SK-N-SH (cell line): Measurements from ENCODE around the gene SARDH. TPM values are rescaled to one million over a fixed set of nuclear protein-coding genes. Genes with fewer than 3 reads are reported as not detected.

Experiments
- CTCF ChIA-PET: fragments of 300-600, 350-600 bp; formaldehyde crosslinking; extraction: SDS; loops from one replicate; lab custom pipeline; 2021; lab: Yijun Ruan, JAX
- POLR2A ChIA-PET: fragments of 350-600 bp; sonication (Branson Sonifier 250); formaldehyde crosslinking; extraction: SDS; loops from one replicate; lab custom pipeline; 2020; ENCODE audit warnings: antibody characterized with exemption, inconsistent platforms; lab: Yijun Ruan, JAX
- DNase-seq: peaks from one replicate; pipeline ENCODE4 v3.0.0; 2012
- H2AFZ ChIP-seq: fragments of 200-600 bp; sonication (generic); 2 replicates; pipeline ENCODE4 v1.8.1; 2016; ENCODE audit warnings: antibody characterized with exemption, mild to moderate bottlenecking, low read depth
- H3F3A ChIP-seq: fragments of 200-600 bp; sonication (generic); replicated peaks from 2 replicates; pipeline ENCODE3; 2016; ENCODE audit warnings: antibody characterized with exemption, mild to moderate bottlenecking; ENCODE audit not compliant: insufficient read depth
- H3K27ac ChIP-seq, 2 experiments: fragments of 200-500 bp in 1 of 2; fragments of 200-600 bp in 1 of 2; sonication (Bioruptor generic) in 1 of 2; sonication (generic), shearing (Covaris generic) in 1 of 2; 2 replicates each; pipeline versions ENCODE4 v1.5.1 to v1.6.1; 2014 to 2016; ENCODE audit warnings: low read depth in 2 of 2, inconsistent platforms in 1 of 2, low read length in 1 of 2, mild to moderate bottlenecking in 1 of 2, mixed read lengths in 1 of 2
- H3K27me3 ChIP-seq: fragments of 200-600 bp; sonication (generic), shearing (Covaris generic); 2 replicates; pipeline ENCODE4 v1.6.1; 2016; ENCODE audit warnings: mixed run types; ENCODE audit not compliant: insufficient read depth
- H3K36me3 ChIP-seq, 2 experiments: fragments of 200-500 bp in 1 of 2; fragments of 200-600 bp in 1 of 2; sonication (Bioruptor generic) in 1 of 2; sonication (generic) in 1 of 2; replicated peaks in 1 of 2; 2 replicates each; pipeline versions ENCODE3 to v1.5.1; 2014 to 2016; ENCODE audit warnings: low read length in 1 of 2, mild to moderate bottlenecking in 1 of 2; ENCODE audit not compliant: insufficient read depth in 2 of 2, control insufficient read depth in 1 of 2
- H3K4me1 ChIP-seq, 2 experiments: fragments of 200-500 bp in 1 of 2; fragments of 200-600 bp in 1 of 2; sonication (Bioruptor generic) in 1 of 2; sonication (generic), shearing (Covaris generic) in 1 of 2; 2 replicates each; pipeline versions ENCODE4 v1.5.1 to v1.6.1; 2014 to 2016; ENCODE audit warnings: low read depth in 1 of 2, low read length in 1 of 2, mixed run types in 1 of 2; ENCODE audit not compliant: insufficient read depth in 2 of 2, control insufficient read depth in 1 of 2
- H3K4me2 ChIP-seq: fragments of 200-600 bp; sonication (generic), shearing (Covaris generic); 2 replicates; pipeline ENCODE4 v1.6.1; 2017; ENCODE audit warnings: mixed run types
- H3K4me3 ChIP-seq, 2 experiments: fragments of 200-500 bp in 1 of 2; fragments of 200-600 bp in 1 of 2; sonication (Bioruptor generic) in 1 of 2; sonication (generic), shearing (Covaris generic) in 1 of 2; 2 replicates each; pipeline versions ENCODE4 v1.5.1 to v1.8.1; 2014 to 2016; ENCODE audit warnings: low read depth in 2 of 2, inconsistent platforms in 1 of 2, low read length in 1 of 2, mild to moderate bottlenecking in 1 of 2, mixed read lengths in 1 of 2, moderate library complexity in 1 of 2
- H3K79me2 ChIP-seq: fragments of 200-600 bp; sonication (generic); 2 replicates; pipeline ENCODE4 v1.8.1; 2017; ENCODE audit warnings: mild to moderate bottlenecking; ENCODE audit not compliant: insufficient read depth
- H3K9ac ChIP-seq: fragments of 200-600 bp; sonication (generic); 2 replicates; pipeline ENCODE4 v1.6.1; 2017; ENCODE audit warnings: mixed run types
- H3K9me2 ChIP-seq: fragments of 200-600 bp; sonication (generic); 2 replicates; pipeline ENCODE4 v1.6.1; 2017; ENCODE audit warnings: mixed run types
- H3K9me3 ChIP-seq: fragments of 200-600 bp; sonication (generic); 2 replicates; pipeline ENCODE4 v1.6.1; 2017; ENCODE audit warnings: mixed run types, mild to moderate bottlenecking, moderate library complexity
- H4K20me1 ChIP-seq: fragments of 200-600 bp; sonication (generic); 2 replicates; pipeline ENCODE4 v1.6.1; 2017; ENCODE audit warnings: mild to moderate bottlenecking, mixed run types; ENCODE audit not compliant: insufficient read depth
- EZH2phosphoT487 ChIP-seq: fragments of 200-600 bp; sonication (generic); IDR thresholded peaks from 2 replicates; pipeline ENCODE4 v1.6.1; 2017; ENCODE audit warnings: low read depth, mixed run types, mild to moderate bottlenecking, antibody characterized with exemption, moderate library complexity, borderline replicate concordance
- JUND ChIP-seq: IDR thresholded peaks from 2 replicates; pipeline ENCODE4 v1.4.0; 2012
- MEF2A ChIP-seq: IDR thresholded peaks from 2 replicates; pipeline ENCODE4 v1.4.0; 2012; ENCODE audit warnings: low read depth, borderline replicate concordance
- NFIC ChIP-seq: IDR thresholded peaks from 2 replicates; pipeline ENCODE4 v1.4.0; 2012; ENCODE audit warnings: borderline replicate concordance
- POLR2AphosphoS5 ChIP-seq: IDR thresholded peaks from 2 replicates; pipeline ENCODE4 v1.6.1; 2012; ENCODE audit warnings: low read depth, low read length
- RAD21 ChIP-seq: IDR thresholded peaks from 2 replicates; pipeline ENCODE4 v1.6.1; 2012; ENCODE audit warnings: mild to moderate bottlenecking, low read length
- RXRA ChIP-seq: IDR thresholded peaks from 2 replicates; pipeline ENCODE4 v1.4.0; 2012; ENCODE audit warnings: low read depth, mild to moderate bottlenecking, borderline replicate concordance
- TCF12 ChIP-seq: IDR thresholded peaks from 2 replicates; pipeline ENCODE4 v1.4.0; 2012
- TEAD4 ChIP-seq: IDR thresholded peaks from 2 replicates; pipeline ENCODE4 v1.4.0; 2012; ENCODE audit warnings: mild to moderate bottlenecking, borderline replicate concordance; ENCODE audit not compliant: insufficient read depth
- YY1 ChIP-seq: IDR thresholded peaks from 2 replicates; pipeline ENCODE4 v1.4.0; 2012; ENCODE audit warnings: low read depth, mild to moderate bottlenecking
- WGBS: methylation state at CpG from one replicate; pipeline ENCODE4 v1.1.6; 2017; ENCODE audit warnings: low lambda C conversion rate; 5-methylcytosine and 5-hydroxymethylcytosine counted together
- polyA plus RNA-seq, 3 experiments: library from polyadenylated mRNA; depleted of rRNA; stranded (reverse); fragments of >200 nt; gene quantifications; 2 replicates each; pipeline ENCODE4 v1.2.3, GENCODE V29; 2012
- TF ChIP-seq, protein P1 (sequence below): IDR thresholded peaks from 2 replicates; pipeline ENCODE4 v1.4.0; 2012; ENCODE audit warnings: low read depth, borderline replicate concordance
- TF ChIP-seq, protein P2 (sequence below): IDR thresholded peaks from 2 replicates; pipeline ENCODE4 v1.4.0; 2012; ENCODE audit warnings: low read depth, borderline replicate concordance
- TF ChIP-seq, protein P3 (sequence below): IDR thresholded peaks from 2 replicates; pipeline ENCODE4; 2012

SARDH gene
- polyA plus RNA-seq, 1 of the 3 experiments (the other 2 are of a cell fraction): 5.9 TPM

DNA sequence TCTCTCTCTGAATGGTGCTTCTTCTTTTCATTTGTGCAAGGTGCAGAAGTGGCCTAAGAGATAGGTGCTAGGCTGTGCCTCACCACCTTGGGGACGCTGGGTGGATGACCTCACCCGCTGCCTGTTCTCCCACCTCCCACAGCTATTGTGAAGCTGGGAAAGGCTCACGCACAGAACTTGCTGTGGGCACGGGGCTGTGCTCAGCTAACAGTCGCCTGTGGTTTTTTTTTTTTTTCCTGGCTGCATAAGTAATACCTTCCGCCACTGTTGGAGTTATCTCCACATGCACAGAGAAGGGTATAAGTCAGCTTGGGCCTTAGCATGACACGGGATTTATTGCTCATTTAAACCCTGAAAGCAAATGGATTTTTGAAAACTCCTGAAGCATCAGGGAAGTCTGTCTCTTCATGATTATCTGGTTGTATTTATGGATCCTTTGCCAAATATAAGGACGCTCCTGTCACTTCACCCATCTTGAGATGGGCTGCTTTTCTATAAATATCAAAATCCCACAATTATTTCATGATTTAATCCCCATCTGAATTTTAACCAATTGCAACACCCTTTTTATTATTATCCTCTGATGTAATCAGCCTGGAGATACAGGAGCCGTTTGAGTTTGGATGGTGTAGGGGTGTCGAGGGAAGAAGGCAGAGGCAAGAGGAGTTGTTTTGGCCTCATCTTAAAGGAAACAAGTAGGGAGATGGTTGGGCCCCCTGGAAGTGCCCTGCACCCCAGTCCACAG, 93.0 kb downstream of the SARDH start:
- no peak for DNase-seq
- no peaks in the 10 kb centered on the region for H3F3A ChIP-seq
- CTCF ChIA-PET: no interaction called here
- H3K9me2 ChIP-seq: no peaks in the 10 kb centered on the region
- peaks cover 20% of the 10 kb centered on the region; the same call in 1 of the 2 replicates for H3K27me3 ChIP-seq
- H3K36me3 ChIP-seq: peaks cover 0 to 9% of the 10 kb centered on the region in 2 experiments
- peaks cover 0 to 75% of the 10 kb centered on the region in 2 experiments; a peak in 1 of 4 replicates for H3K4me1 ChIP-seq
- H3K9ac ChIP-seq: no peak overlapping the region
- H2AFZ ChIP-seq: no peak overlapping the region
- H4K20me1 ChIP-seq: no peaks in the 10 kb centered on the region
- WGBS: 52% methylated on average over 9 of the region's 10 CpGs
- no peaks in the 10 kb centered on the region for H3K9me3 ChIP-seq
- POLR2A ChIA-PET: interaction anchor here (0.6 to 16.4 kb wide), 5 partner anchors 9 to 36 kb away, joined by 3 to 261 read pairs (median 5); partner anchors contain the start of genes DBH and FAM163B
- TF ChIP-seq JUND: no peak
- TF ChIP-seq, protein P1, sequence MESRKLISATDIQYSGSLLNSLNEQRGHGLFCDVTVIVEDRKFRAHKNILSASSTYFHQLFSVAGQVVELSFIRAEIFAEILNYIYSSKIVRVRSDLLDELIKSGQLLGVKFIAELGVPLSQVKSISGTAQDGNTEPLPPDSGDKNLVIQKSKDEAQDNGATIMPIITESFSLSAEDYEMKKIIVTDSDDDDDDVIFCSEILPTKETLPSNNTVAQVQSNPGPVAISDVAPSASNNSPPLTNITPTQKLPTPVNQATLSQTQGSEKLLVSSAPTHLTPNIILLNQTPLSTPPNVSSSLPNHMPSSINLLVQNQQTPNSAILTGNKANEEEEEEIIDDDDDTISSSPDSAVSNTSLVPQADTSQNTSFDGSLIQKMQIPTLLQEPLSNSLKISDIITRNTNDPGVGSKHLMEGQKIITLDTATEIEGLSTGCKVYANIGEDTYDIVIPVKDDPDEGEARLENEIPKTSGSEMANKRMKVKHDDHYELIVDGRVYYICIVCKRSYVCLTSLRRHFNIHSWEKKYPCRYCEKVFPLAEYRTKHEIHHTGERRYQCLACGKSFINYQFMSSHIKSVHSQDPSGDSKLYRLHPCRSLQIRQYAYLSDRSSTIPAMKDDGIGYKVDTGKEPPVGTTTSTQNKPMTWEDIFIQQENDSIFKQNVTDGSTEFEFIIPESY: no peak
- no peak for TF ChIP-seq TCF12
- no peak for TF ChIP-seq POLR2AphosphoS5
- no peak for TF ChIP-seq RXRA
- TF ChIP-seq, protein P2, sequence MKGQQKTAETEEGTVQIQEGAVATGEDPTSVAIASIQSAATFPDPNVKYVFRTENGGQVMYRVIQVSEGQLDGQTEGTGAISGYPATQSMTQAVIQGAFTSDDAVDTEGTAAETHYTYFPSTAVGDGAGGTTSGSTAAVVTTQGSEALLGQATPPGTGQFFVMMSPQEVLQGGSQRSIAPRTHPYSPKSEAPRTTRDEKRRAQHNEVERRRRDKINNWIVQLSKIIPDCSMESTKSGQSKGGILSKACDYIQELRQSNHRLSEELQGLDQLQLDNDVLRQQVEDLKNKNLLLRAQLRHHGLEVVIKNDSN: no peak
- TF ChIP-seq RAD21: no peak
- no peak for TF ChIP-seq EZH2phosphoT487
- no peak for TF ChIP-seq MEF2A
- TF ChIP-seq, protein P3, sequence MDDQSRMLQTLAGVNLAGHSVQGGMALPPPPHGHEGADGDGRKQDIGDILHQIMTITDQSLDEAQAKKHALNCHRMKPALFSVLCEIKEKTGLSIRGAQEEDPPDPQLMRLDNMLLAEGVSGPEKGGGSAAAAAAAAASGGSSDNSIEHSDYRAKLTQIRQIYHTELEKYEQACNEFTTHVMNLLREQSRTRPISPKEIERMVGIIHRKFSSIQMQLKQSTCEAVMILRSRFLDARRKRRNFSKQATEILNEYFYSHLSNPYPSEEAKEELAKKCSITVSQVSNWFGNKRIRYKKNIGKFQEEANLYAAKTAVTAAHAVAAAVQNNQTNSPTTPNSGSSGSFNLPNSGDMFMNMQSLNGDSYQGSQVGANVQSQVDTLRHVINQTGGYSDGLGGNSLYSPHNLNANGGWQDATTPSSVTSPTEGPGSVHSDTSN: no peak
- TF ChIP-seq TEAD4: no peak
- no peak for TF ChIP-seq YY1
- no peak for TF ChIP-seq NFIC
- H3K4me2 ChIP-seq: no peak overlapping the region
- H3K27ac ChIP-seq: peak overlapping the region in 1 of 2 experiments; percentile 55; a peak in 2 of 4 replicates
- no peaks in the 10 kb centered on the region for H3K79me2 ChIP-seq
- no peak overlapping the region; a peak in 1 of 4 replicates for H3K4me3 ChIP-seq
